ENCODE measurements around the gene NUDT4.

NUDT4 gene

GRCh38 chr12:93377252-93378195 lies at the start of gene NUDT4:
TSS of gene NUDT4 (plus strand) at chr12:93377925. CDS start at chr12:93378323, 398 bp downstream.
- DNase-seq: peak; percentile 99

- no peak for DNase-seq
Observed at GRCh38 chr12:93333054-93333453, 44.7 kb upstream of the NUDT4 start.

- DNase-seq: no peak
Observed at GRCh38 chr12:93333828-93334227, 43.9 kb upstream of the NUDT4 start.

- no peak for DNase-seq
Observed at GRCh38 chr12:93335603-93336162, 42.0 kb upstream of the NUDT4 start.

- no peak for DNase-seq
Observed at GRCh38 chr12:93336291-93336741, 41.4 kb upstream of the NUDT4 start.

- no peak for DNase-seq
Observed at GRCh38 chr12:93338598-93338997, 39.1 kb upstream of the NUDT4 start.

GRCh38 chr12:93339695-93340094 lies 38.0 kb upstream of the NUDT4 start:
- DNase-seq: no peak

- no peak for DNase-seq
Observed at GRCh38 chr12:93341409-93342049, 36.2 kb upstream of the NUDT4 start.

GRCh38 chr12:93347054-93347785 lies 30.5 kb upstream of the NUDT4 start:
- DNase-seq: no peak

- no peak for DNase-seq
Observed at GRCh38 chr12:93348575-93349435, 28.9 kb upstream of the NUDT4 start.

- no peak for DNase-seq
Observed at GRCh38 chr12:93351726-93352125, 26.0 kb upstream of the NUDT4 start.

GRCh38 chr12:93352321-93352720 lies 25.4 kb upstream of the NUDT4 start:
- DNase-seq: no peak

- DNase-seq: no peak
Observed at GRCh38 chr12:93356214-93356613, 21.5 kb upstream of the NUDT4 start.

GRCh38 chr12:93358058-93358457 lies 19.7 kb upstream of the NUDT4 start:
- DNase-seq: no peak

GRCh38 chr12:93358821-93359220 lies 18.9 kb upstream of the NUDT4 start:
- DNase-seq: no peak

- no peak for DNase-seq
Observed at GRCh38 chr12:93360688-93361087, 17.0 kb upstream of the NUDT4 start.

GRCh38 chr12:93361151-93361919 lies 16.4 kb upstream of the NUDT4 start:
- DNase-seq: no peak

- no peak for DNase-seq
Observed at GRCh38 chr12:93363841-93364297, 13.9 kb upstream of the NUDT4 start.

- DNase-seq: no peak
Observed at GRCh38 chr12:93365616-93366405, 11.9 kb upstream of the NUDT4 start.

GRCh38 chr12:93366422-93366821 lies 11.3 kb upstream of the NUDT4 start:
- no peak for DNase-seq
